Loucy (cell line): ENCODE measurements around the gene PDIA6.

Experiments
- CTCF ChIP-seq: fragments of 200-600 bp; sonication (generic); conservative IDR thresholded peaks from 2 replicates; pipeline ENCODE4 v1.5.1; 2014; ENCODE audit warnings: mild to moderate bottlenecking, antibody characterized with exemption, low read length
- EZH2phosphoT487 ChIP-seq: fragments of 200-600 bp; IDR thresholded peaks from 2 replicates; pipeline ENCODE4 v1.6.1; 2018; ENCODE audit warnings: antibody characterized with exemption, mild to moderate bottlenecking, moderate library complexity, borderline replicate concordance

DNA sequence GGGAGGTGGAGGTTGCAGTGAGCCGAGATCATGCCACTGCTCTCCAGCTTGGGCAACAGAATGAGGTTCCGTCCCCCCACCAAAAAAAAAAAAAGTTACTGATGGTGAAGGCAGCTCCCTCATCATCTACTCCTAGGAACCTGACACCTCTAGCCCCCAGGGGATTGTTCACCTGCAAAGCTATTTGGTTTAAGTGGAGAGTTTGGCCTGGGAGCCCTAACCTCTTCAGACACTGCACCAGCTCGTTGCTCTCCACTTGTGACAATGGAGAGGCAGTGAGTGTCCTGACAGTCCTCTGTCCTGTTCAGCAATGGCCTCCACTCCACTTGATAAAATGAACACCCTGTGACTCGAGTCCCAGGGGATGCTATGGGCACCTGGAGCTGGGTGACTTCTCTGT lies 47.7 kb downstream of the PDIA6 start:
- no peak for TF ChIP-seq CTCF
- TF ChIP-seq EZH2phosphoT487, result no peak
